HG03469 (cell line): ENCODE measurements around the gene SGPL1.
A peak's percentile ranks its signal among the peaks of the same experiment; 100 is the strongest.

ENCODE experiments used
- ATAC-seq: cut with Tn5 transposase; IDR thresholded peaks from one replicate; pipeline ENCODE4 v1.9.1; 2021; ENCODE audit warnings: mild to moderate bottlenecking, moderate library complexity, moderate number of reproducible peaks; ENCODE audit not compliant: unreplicated experiment

The SGPL1 gene

GRCh38 chr10:70807556-70807955, 8.2 kb upstream of the SGPL1 start:
- ATAC-seq: no peak

- ATAC-seq: no peak
Observed at GRCh38 chr10:70809011-70809611, 6.6 kb upstream of the SGPL1 start.

- no peak for ATAC-seq
Observed at GRCh38 chr10:70809726-70810125, 6.0 kb upstream of the SGPL1 start.

GRCh38 chr10:70810967-70811366, 4.8 kb upstream of the SGPL1 start:
- no peak for ATAC-seq

GRCh38 chr10:70811881-70812280, 3.9 kb upstream of the SGPL1 start:
- ATAC-seq: no peak

GRCh38 chr10:70812814-70813213, 2.9 kb upstream of the SGPL1 start:
- no peak for ATAC-seq

GRCh38 chr10:70814126-70814525, 1.6 kb upstream of the SGPL1 start:
- no peak for ATAC-seq

GRCh38 chr10:70816220-70816894, 609 bp downstream of the SGPL1 start:
- ATAC-seq: peak; percentile 25

- ATAC-seq: no peak
Observed at GRCh38 chr10:70820976-70821750, 5.4 kb downstream of the SGPL1 start.

GRCh38 chr10:70822076-70822820, 6.5 kb downstream of the SGPL1 start:
- no peak for ATAC-seq

- no peak for ATAC-seq
Observed at GRCh38 chr10:70827086-70827757, 11.5 kb downstream of the SGPL1 start.

- no peak for ATAC-seq
Observed at GRCh38 chr10:70828923-70829322, 13.2 kb downstream of the SGPL1 start.

GRCh38 chr10:70829543-70829942, 13.8 kb downstream of the SGPL1 start:
- no peak for ATAC-seq

- ATAC-seq: no peak
Observed at GRCh38 chr10:70830164-70830563, 14.4 kb downstream of the SGPL1 start.

- ATAC-seq: no peak
Observed at GRCh38 chr10:70832221-70832620, 16.5 kb downstream of the SGPL1 start.

- ATAC-seq: no peak
Observed at GRCh38 chr10:70832852-70833528, 17.2 kb downstream of the SGPL1 start.

GRCh38 chr10:70833601-70834000, 17.9 kb downstream of the SGPL1 start:
- no peak for ATAC-seq

GRCh38 chr10:70834021-70834420, 18.3 kb downstream of the SGPL1 start:
- no peak for ATAC-seq

GRCh38 chr10:70834441-70835151, 18.8 kb downstream of the SGPL1 start:
- ATAC-seq: no peak

- ATAC-seq: no peak
Observed at GRCh38 chr10:70836319-70836718, 20.6 kb downstream of the SGPL1 start.
